B cell (primary cell): Measurements from ENCODE around the gene KIF23.

Experiments used
- EZH2 ChIP-seq: IDR thresholded peaks from 2 replicates; pipeline ENCODE4 v1.6.1; 2012; ENCODE audit warnings: borderline replicate concordance, low read depth, mild to moderate bottlenecking, moderate library complexity, low read length; ENCODE audit not compliant: insufficient read depth, poor library complexity, severe bottlenecking
- TF ChIP-seq, protein P1 (sequence below): fragments of 200-600 bp; IDR thresholded peaks from one replicate; pipeline ENCODE4 v1.8.0; 2022; ENCODE audit warnings: antibody characterized with exemption, mild to moderate bottlenecking

DNA sequence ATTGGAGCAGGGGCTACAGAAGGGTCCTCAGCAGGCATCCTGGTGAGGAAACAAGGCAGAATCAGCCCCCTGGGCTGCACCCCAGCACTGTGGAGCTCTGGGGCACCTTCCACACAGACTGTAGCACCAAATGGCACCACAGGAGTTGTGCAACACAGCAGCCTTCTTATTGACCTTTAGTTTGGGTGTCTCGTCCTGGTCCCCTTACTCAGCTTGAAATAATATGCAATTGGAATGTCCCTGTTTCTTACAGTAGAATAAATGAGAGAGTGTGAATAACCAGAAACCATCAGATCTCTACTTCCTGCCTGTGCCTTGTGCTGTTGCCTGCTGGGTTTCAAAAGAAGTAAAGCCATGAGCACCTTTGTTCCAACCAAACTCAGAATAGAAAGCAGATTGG lies 82.9 kb downstream of the KIF23 start:
- TF ChIP-seq, protein P1, sequence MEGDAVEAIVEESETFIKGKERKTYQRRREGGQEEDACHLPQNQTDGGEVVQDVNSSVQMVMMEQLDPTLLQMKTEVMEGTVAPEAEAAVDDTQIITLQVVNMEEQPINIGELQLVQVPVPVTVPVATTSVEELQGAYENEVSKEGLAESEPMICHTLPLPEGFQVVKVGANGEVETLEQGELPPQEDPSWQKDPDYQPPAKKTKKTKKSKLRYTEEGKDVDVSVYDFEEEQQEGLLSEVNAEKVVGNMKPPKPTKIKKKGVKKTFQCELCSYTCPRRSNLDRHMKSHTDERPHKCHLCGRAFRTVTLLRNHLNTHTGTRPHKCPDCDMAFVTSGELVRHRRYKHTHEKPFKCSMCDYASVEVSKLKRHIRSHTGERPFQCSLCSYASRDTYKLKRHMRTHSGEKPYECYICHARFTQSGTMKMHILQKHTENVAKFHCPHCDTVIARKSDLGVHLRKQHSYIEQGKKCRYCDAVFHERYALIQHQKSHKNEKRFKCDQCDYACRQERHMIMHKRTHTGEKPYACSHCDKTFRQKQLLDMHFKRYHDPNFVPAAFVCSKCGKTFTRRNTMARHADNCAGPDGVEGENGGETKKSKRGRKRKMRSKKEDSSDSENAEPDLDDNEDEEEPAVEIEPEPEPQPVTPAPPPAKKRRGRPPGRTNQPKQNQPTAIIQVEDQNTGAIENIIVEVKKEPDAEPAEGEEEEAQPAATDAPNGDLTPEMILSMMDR: no peak
- TF ChIP-seq EZH2: no peak
